GM12801 (cell line): ENCODE measurements around the gene FAM219A.

ENCODE experiments used
- CTCF ChIP-seq: IDR thresholded peaks from one replicate; pipeline ENCODE4 v1.5.1; 2011; ENCODE audit warnings: control low read depth; ENCODE audit not compliant: insufficient read length; ENCODE audit errors: extremely low read depth

FAM219A gene

GRCh38 chr9:34382879-34383278 is 75.5 kb downstream of the FAM219A start:
- no peak for TF ChIP-seq CTCF

DNA sequence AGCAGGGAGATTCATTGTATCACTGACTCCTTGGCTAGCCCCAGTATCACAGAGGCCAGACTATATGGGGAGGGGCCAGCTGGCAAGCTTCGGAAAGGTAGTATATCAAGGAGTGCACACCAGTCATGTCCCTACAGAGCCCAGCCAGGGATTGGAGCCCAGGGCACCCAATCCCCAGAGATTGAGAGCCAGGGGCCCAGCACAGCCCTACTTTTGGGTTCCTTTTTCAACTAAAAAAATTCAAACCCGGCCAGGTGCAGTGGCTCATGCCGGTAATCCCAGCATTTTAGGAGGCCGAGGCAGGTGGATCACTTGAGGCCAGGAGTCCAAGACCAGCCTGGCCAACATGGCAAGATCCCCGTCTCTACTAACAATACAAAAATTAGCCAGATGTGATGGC is 76.3 kb downstream of the FAM219A start:
- TF ChIP-seq CTCF, result no peak

GRCh38 chr9:34381323-34381722 is 77.0 kb downstream of the FAM219A start:
- no peak for TF ChIP-seq CTCF

- TF ChIP-seq CTCF, result no peak
Measured at GRCh38 chr9:34380511-34381315, 77.7 kb downstream of the FAM219A start.

DNA sequence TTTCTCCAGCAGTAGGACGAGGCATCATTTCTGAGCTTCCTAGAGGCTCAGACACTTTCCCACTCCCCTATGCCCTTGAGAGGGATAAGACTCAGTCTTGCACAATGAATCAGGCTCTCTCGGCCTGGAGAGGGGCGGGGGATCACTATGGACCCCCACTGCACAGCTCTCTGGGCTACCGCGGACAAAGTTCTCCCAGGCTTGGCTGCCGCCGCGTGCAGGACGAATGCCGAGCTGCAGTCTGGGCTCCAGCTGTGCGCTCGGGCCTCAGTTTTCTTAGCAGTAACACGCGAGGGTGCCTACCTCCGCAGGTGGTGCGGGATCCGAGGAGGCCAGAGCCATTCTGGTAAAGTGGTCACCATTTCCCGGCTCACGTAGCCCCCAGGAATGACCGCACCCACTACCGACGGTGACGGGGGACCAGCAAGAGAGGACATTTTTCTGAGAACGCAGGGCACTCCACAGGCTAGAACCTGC is 78.3 kb downstream of the FAM219A start:
- TF ChIP-seq CTCF, result no peak

DNA sequence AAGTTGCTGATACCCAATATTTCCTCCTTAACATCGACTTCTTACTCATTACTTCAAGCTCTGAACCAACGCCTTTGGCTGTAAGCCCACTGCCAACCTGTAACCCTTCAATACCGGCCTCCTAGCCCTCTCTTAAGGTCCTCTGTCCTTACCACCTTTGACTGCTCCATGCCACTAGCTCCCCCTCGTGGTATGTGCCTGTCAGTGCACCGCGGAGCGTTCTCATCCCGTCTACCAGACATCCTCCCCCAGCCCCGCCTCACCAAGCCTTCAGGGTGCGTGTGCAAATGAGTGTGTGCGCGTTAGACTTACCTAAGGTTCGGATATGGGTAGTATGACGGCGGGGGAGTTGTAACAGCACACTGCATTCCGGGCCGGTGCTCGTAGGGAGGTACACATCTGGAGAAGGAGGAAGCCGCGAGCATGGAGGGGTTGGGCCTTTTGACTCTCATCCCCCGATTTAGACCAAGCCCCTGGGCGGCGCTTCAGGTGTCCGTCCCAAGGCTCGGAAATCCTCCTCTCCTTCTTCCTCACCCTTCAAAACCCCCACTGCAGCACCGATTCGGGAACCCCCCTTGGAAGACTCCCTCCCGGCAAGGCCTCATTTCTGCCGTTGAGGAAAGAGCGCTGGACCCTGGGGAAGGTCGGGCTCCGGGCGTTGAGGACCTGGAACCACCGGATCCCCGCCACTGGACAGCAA is 78.9 kb downstream of the FAM219A start:
- TF ChIP-seq CTCF, result peak; percentile 87

GRCh38 chr9:34378376-34379060 is 79.9 kb downstream of the FAM219A start:
- TF ChIP-seq CTCF, result no peak
